Urinary bladder (tissue), 4 donors: ENCODE measurements around the gene UNC45B. TPM values are rescaled to one million over a fixed set of nuclear protein-coding genes. Genes with fewer than 3 reads are reported as not detected.
"Not testable (repeated sequence)": the region's sequence is repeated elsewhere in the genome, so short reads cannot be mapped to it uniquely, and the experiment has no call there.

Experiments used
- DNase-seq: peaks from one replicate; pipeline ENCODE4 v3.0.0-alpha.2; 2015; ENCODE audit errors: extremely low spot score
- H3K27ac ChIP-seq: one replicate; pipeline ENCODE4 v1.5.1; 2013; ENCODE audit warnings: low read depth, mild to moderate bottlenecking, moderate library complexity
- H3K36me3 ChIP-seq: one replicate; pipeline ENCODE4 v1.6.1; 2013; ENCODE audit warnings: mild to moderate bottlenecking, moderate library complexity; ENCODE audit not compliant: insufficient read depth
- H3K4me1 ChIP-seq: one replicate; pipeline ENCODE4 v1.6.1; 2013; ENCODE audit warnings: mild to moderate bottlenecking, moderate library complexity; ENCODE audit not compliant: insufficient read depth
- H3K4me3 ChIP-seq: one replicate; pipeline ENCODE4 v1.5.1; 2013; ENCODE audit warnings: low read depth, low read length
- WGBS: extraction: QIAGEN DNeasy Blood & Tissue Kit; methylation state at CpG from one replicate; pipeline ENCODE4 v1.1.7; 2013; 5-methylcytosine and 5-hydroxymethylcytosine counted together
- polyA plus RNA-seq: library from polyadenylated mRNA; stranded (reverse); fragments of 200-250 nt; gene quantifications from one replicate; pipeline ENCODE4 v1.2.3, GENCODE V29; 2013
- total RNA-seq: library from RNA; depleted of rRNA; stranded (reverse); fragments of >200 nt; gene quantifications from one replicate; pipeline ENCODE4 v1.2.3, GENCODE V29; 2014
- donor health status: healthy with polysubstance abuse.
- donor health status: healthy.

The UNC45B gene
- total and polyA plus RNA-seq, 2 donors, result 0.03 to 4.5 TPM

- H3K36me3 ChIP-seq, result no peaks in the 10 kb centered on the region
- H3K4me3 ChIP-seq, result no peak overlapping the region
- WGBS, result 90% methylated on average over 17 of the region's 17 CpGs
- no peaks in the 10 kb centered on the region for H3K4me1 ChIP-seq
- DNase-seq, result no peak
- no peak overlapping the region for H3K27ac ChIP-seq
These were observed 22.3 kb downstream of the UNC45B start for GRCh38 chr17:35169835-35170363.

- Histone ChIP-seq H3K4me1 (no peaks in the 10 kb centered on the region), H3K36me3 (no peaks in the 10 kb centered on the region), H3K27ac (no peak overlapping the region), H3K4me3 (no peak overlapping the region)
- no peak for DNase-seq
- WGBS, result 78% methylated on average over 18 of the region's 18 CpGs
These were observed 23.6 kb downstream of the UNC45B start for GRCh38 chr17:35170968-35171771.

GRCh38 chr17:35171834-35172233, 24.2 kb downstream of the UNC45B start:
- no peak overlapping the region for H3K4me3 ChIP-seq
- H3K27ac ChIP-seq, result no peak overlapping the region
- no peak for DNase-seq
- WGBS, result 47% methylated on average over 2 of the region's 2 CpGs
- H3K36me3 ChIP-seq, result no peaks in the 10 kb centered on the region
- H3K4me1 ChIP-seq, result no peaks in the 10 kb centered on the region

- H3K4me3 ChIP-seq, H3K36me3 ChIP-seq, H3K4me1 ChIP-seq, H3K27ac ChIP-seq, DNase-seq: not testable (repeated sequence)
- 74% methylated on average over 3 of the region's 3 CpGs for WGBS
These were observed 24.7 kb downstream of the UNC45B start for GRCh38 chr17:35172321-35172720.

GRCh38 chr17:35174835-35175334, 27.3 kb downstream of the UNC45B start:
- Histone ChIP-seq H3K4me1 (no peaks in the 10 kb centered on the region), H3K4me3 (no peak overlapping the region), H3K27ac (no peak overlapping the region), H3K36me3 (no peaks in the 10 kb centered on the region)
- 83% methylated on average over 2 of the region's 2 CpGs for WGBS
- DNase-seq, result no peak

- no peak for DNase-seq
- Histone ChIP-seq H3K4me3 (no peak overlapping the region), H3K36me3 (no peaks in the 10 kb centered on the region), H3K27ac (no peak overlapping the region), H3K4me1 (no peaks in the 10 kb centered on the region)
- WGBS, result 78% methylated on average over 9 of the region's 9 CpGs
These were observed 28.2 kb downstream of the UNC45B start for GRCh38 chr17:35175638-35176415.

GRCh38 chr17:35176897-35177296, 29.3 kb downstream of the UNC45B start:
- Histone ChIP-seq H3K4me3 (no peak overlapping the region), H3K27ac (no peak overlapping the region), H3K36me3 (no peaks in the 10 kb centered on the region), H3K4me1 (no peaks in the 10 kb centered on the region)
- WGBS, result 67% methylated on average over 8 of the region's 8 CpGs
- DNase-seq, result no peak

GRCh38 chr17:35179379-35179778, 31.8 kb downstream of the UNC45B start:
- not testable (repeated sequence) for DNase-seq, H3K27ac ChIP-seq, H3K36me3 ChIP-seq, H3K4me3 ChIP-seq, H3K4me1 ChIP-seq
- 93% methylated on average over 5 of the region's 5 CpGs for WGBS

GRCh38 chr17:35183332-35183731, 35.7 kb downstream of the UNC45B start:
- H3K36me3 ChIP-seq, result no peaks in the 10 kb centered on the region
- no peak for DNase-seq
- no peak overlapping the region for H3K4me3 ChIP-seq
- WGBS, result 63% methylated on average over 6 of the region's 6 CpGs
- no peak overlapping the region for H3K27ac ChIP-seq
- no peaks in the 10 kb centered on the region for H3K4me1 ChIP-seq

- WGBS, result 51% methylated on average over 3 of the region's 3 CpGs
- Histone ChIP-seq H3K4me1 (no peaks in the 10 kb centered on the region), H3K4me3 (no peak overlapping the region), H3K36me3 (no peaks in the 10 kb centered on the region), H3K27ac (no peak overlapping the region)
- no peak for DNase-seq
These were observed 36.7 kb downstream of the UNC45B start for GRCh38 chr17:35184274-35184673.

GRCh38 chr17:35185849-35186248, 38.2 kb downstream of the UNC45B start:
- Histone ChIP-seq H3K27ac (no peak overlapping the region), H3K4me3 (no peak overlapping the region), H3K36me3 (no peaks in the 10 kb centered on the region), H3K4me1 (no peaks in the 10 kb centered on the region)
- DNase-seq, result no peak
- 38% methylated on average over 1 of the region's 1 CpG for WGBS

GRCh38 chr17:35187481-35187880, 39.9 kb downstream of the UNC45B start:
- no peaks in the 10 kb centered on the region for H3K36me3 ChIP-seq

GRCh38 chr17:35188111-35188510, 40.5 kb downstream of the UNC45B start:
- H3K4me1 ChIP-seq, result no peaks in the 10 kb centered on the region
- no peaks in the 10 kb centered on the region for H3K36me3 ChIP-seq
- DNase-seq, result no peak
- 39% methylated on average over 2 of the region's 2 CpGs for WGBS
- H3K27ac ChIP-seq, result no peak overlapping the region
- no peak overlapping the region for H3K4me3 ChIP-seq

More at GRCh38 chr17:35187481-35187880, 39.9 kb downstream of the UNC45B start:
- no peak for DNase-seq
- 81% methylated on average over 2 of the region's 2 CpGs for WGBS
- Histone ChIP-seq H3K27ac (no peak overlapping the region), H3K4me1 (no peaks in the 10 kb centered on the region), H3K4me3 (no peak overlapping the region)

- Histone ChIP-seq H3K4me1 (no peaks in the 10 kb centered on the region), H3K27ac (no peak overlapping the region), H3K36me3 (no peaks in the 10 kb centered on the region), H3K4me3 (no peak overlapping the region)
- WGBS, result 76% methylated on average over 3 of the region's 3 CpGs
- DNase-seq, result no peak
These were observed 41.7 kb downstream of the UNC45B start for GRCh38 chr17:35189291-35189690.
